ENCODE data around the gene CEP164.
A peak's percentile ranks its signal among the peaks of the same experiment; 100 is the strongest.

CEP164 gene

GRCh38 chr11:117437041-117437790, 109.6 kb downstream of the CEP164 start:
- no peak for TF ChIP-seq MYC (IDR thresholded peaks at IDR 0.05; ENCODE audit: low read depth, low read length)
- H3K4me3 ChIP-seq (ENCODE audit: low read depth, low read length), result no peak overlapping the region
- no peak for DNase-seq (ENCODE audit: low read depth)

- DNase-seq (ENCODE audit: low read depth), result no peak
- TF ChIP-seq POLR2A (IDR thresholded peaks at IDR 0.05; ENCODE audit: extremely low read depth, insufficient read length) (no peak), MYC (IDR thresholded peaks at IDR 0.05; ENCODE audit: low read depth, low read length) (no peak)
- TF ChIP-seq, protein P1, sequence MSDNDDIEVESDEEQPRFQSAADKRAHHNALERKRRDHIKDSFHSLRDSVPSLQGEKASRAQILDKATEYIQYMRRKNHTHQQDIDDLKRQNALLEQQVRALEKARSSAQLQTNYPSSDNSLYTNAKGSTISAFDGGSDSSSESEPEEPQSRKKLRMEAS (IDR thresholded peaks at IDR 0.05; ENCODE audit: low read depth, low read length), result no peak
- TF ChIP-seq, protein P2, sequence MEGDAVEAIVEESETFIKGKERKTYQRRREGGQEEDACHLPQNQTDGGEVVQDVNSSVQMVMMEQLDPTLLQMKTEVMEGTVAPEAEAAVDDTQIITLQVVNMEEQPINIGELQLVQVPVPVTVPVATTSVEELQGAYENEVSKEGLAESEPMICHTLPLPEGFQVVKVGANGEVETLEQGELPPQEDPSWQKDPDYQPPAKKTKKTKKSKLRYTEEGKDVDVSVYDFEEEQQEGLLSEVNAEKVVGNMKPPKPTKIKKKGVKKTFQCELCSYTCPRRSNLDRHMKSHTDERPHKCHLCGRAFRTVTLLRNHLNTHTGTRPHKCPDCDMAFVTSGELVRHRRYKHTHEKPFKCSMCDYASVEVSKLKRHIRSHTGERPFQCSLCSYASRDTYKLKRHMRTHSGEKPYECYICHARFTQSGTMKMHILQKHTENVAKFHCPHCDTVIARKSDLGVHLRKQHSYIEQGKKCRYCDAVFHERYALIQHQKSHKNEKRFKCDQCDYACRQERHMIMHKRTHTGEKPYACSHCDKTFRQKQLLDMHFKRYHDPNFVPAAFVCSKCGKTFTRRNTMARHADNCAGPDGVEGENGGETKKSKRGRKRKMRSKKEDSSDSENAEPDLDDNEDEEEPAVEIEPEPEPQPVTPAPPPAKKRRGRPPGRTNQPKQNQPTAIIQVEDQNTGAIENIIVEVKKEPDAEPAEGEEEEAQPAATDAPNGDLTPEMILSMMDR (IDR thresholded peaks at IDR 0.05; ENCODE audit: low read depth, low read length), result no peak
- no peak overlapping the region for H3K4me3 ChIP-seq (ENCODE audit: low read depth, low read length)
Measured at GRCh38 chr11:117437791-117438130, 110.1 kb downstream of the CEP164 start.

DNA sequence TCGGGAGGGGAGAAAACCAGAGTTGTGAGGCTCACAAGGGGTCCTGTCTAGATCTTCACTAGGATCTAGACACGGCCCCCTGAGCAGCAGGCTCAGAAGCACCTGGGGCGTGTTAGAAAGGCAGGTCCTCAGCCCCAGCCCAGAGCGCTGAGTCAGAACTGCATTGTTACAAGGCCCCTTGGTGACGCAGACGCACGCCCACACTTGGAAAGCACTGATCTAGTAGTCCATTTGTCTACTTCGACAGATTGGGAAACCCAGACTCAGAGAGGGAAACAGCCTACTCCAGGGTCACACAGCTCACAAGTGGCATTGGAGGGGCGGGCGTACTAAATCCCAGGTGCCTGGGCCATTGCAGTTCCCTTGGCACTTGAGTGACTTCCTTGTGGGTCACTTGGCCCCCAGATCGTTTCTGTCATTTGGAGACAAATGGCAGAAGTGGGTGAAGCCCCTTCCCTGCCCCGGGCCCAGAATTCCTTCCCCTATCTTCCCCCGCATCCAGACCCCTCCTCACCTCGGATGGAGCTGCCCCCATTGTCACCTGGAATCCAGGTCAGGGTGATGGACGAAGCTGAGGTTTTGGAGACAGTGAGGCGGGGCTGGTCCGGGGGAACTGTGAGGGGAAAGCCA, 110.8 kb downstream of the CEP164 start:
- peak; percentile 28 for DNase-seq (ENCODE audit: low read depth)
- no peak overlapping the region for H3K4me3 ChIP-seq (ENCODE audit: low read depth, low read length)
- TF ChIP-seq, protein P2 (IDR thresholded peaks at IDR 0.05; ENCODE audit: low read depth, low read length), result no peak
- TF ChIP-seq POLR2A (IDR thresholded peaks at IDR 0.05; ENCODE audit: extremely low read depth, insufficient read length) (no peak), MYC (IDR thresholded peaks at IDR 0.05; ENCODE audit: low read depth, low read length) (no peak)
- TF ChIP-seq, protein P1 (IDR thresholded peaks at IDR 0.05; ENCODE audit: low read depth, low read length), result no peak

GRCh38 chr11:117439256-117439655, 111.6 kb downstream of the CEP164 start:
- no peak overlapping the region for H3K4me3 ChIP-seq (ENCODE audit: low read depth, low read length)
- DNase-seq (ENCODE audit: low read depth), result peak; percentile 29
- no peak for TF ChIP-seq POLR2A (IDR thresholded peaks at IDR 0.05; ENCODE audit: extremely low read depth, insufficient read length)
- TF ChIP-seq MYC (IDR thresholded peaks at IDR 0.05; ENCODE audit: low read depth, low read length), result no peak
- TF ChIP-seq, protein P1 (IDR thresholded peaks at IDR 0.05; ENCODE audit: low read depth, low read length), result no peak
- TF ChIP-seq, protein P2 (IDR thresholded peaks at IDR 0.05; ENCODE audit: low read depth, low read length), result no peak

DNA sequence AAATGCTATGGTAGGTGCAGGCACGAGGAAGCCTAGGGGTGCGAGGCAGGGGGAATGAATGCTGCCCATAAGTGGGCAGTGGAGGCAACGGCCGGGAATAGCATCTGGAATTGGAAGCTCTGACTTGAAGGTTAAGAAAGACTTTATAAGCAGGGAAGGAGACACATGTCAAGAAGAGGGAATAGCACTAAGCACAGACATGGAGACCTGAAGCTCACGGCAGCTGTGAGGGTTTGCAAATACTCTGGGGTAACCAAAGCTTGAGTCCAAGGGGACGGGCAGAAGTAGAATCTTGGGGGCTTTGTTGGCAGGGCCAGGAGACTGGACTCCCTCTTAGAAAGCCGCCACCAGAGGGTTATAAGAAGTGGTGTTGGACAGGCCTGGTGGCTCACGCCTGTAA, 112.6 kb downstream of the CEP164 start:
- DNase-seq (ENCODE audit: low read depth), result no peak
- H3K4me3 ChIP-seq (ENCODE audit: low read depth, low read length), result no peak overlapping the region
- TF ChIP-seq POLR2A (IDR thresholded peaks at IDR 0.05; ENCODE audit: extremely low read depth, insufficient read length) (no peak), MYC (IDR thresholded peaks at IDR 0.05; ENCODE audit: low read depth, low read length) (no peak)
- TF ChIP-seq, protein P1 (IDR thresholded peaks at IDR 0.05; ENCODE audit: low read depth, low read length), result no peak
- TF ChIP-seq, protein P2 (IDR thresholded peaks at IDR 0.05; ENCODE audit: low read depth, low read length), result no peak

GRCh38 chr11:117441146-117441975, 113.7 kb downstream of the CEP164 start:
- TF ChIP-seq, protein P2 (IDR thresholded peaks at IDR 0.05; ENCODE audit: low read depth, low read length), result no peak
- TF ChIP-seq, protein P1 (IDR thresholded peaks at IDR 0.05; ENCODE audit: low read depth, low read length), result no peak
- TF ChIP-seq POLR2A (IDR thresholded peaks at IDR 0.05; ENCODE audit: extremely low read depth, insufficient read length) (no peak), MYC (IDR thresholded peaks at IDR 0.05; ENCODE audit: low read depth, low read length) (no peak)
- DNase-seq (ENCODE audit: low read depth), result no peak
- no peak overlapping the region for H3K4me3 ChIP-seq (ENCODE audit: low read depth, low read length)
